GM21717 (cell line): Measurements from ENCODE around the gene SPRR5.

Experiments
- ATAC-seq: cut with Tn5 transposase; IDR thresholded peaks from one replicate; pipeline ENCODE4 v1.9.1; 2021; ENCODE audit warnings: mild to moderate bottlenecking, moderate library complexity; ENCODE audit not compliant: unreplicated experiment

The SPRR5 gene

GRCh38 chr1:152981146-152981871 lies 34.3 kb downstream of the SPRR5 start:
- ATAC-seq = no peak

GRCh38 chr1:152982076-152982475 lies 35.1 kb downstream of the SPRR5 start:
- no peak for ATAC-seq

GRCh38 chr1:152983234-152983633 lies 36.2 kb downstream of the SPRR5 start:
- no peak for ATAC-seq

GRCh38 chr1:152983743-152984142 lies 36.7 kb downstream of the SPRR5 start, which contains the start of gene SPRR1A:
SPRR1A (plus strand) TSS chr1:152984081; CDS start chr1:152985231, 1,150 bp downstream.
- no peak for ATAC-seq

- no peak for ATAC-seq
Measured at GRCh38 chr1:152986578-152986977, 39.6 kb downstream of the SPRR5 start.

- no peak for ATAC-seq
Measured at GRCh38 chr1:152993186-152993585, 46.2 kb downstream of the SPRR5 start.

- no peak for ATAC-seq
Measured at GRCh38 chr1:152995842-152996241, 48.8 kb downstream of the SPRR5 start.

- ATAC-seq = no peak
Measured at GRCh38 chr1:152996633-152997400, 49.8 kb downstream of the SPRR5 start.

GRCh38 chr1:152997901-152998300 lies 50.9 kb downstream of the SPRR5 start:
- ATAC-seq = no peak

- ATAC-seq = no peak
Measured at GRCh38 chr1:152998476-152998875, 51.5 kb downstream of the SPRR5 start.
